HepG2 (cell line): ENCODE data around the gene LRIG3. TPM values are rescaled to one million over a fixed set of nuclear protein-coding genes. Genes with fewer than 3 reads are reported as not detected.

Experiments
- ATAD3A ChIP-seq: sonication (generic); formaldehyde crosslinking; IDR thresholded peaks from 2 replicates; pipeline ENCODE4 v1.4.0; 2020; ENCODE audit warnings: missing genetic modification reagents
- CEBPG ChIP-seq: IDR thresholded peaks from 2 replicates; pipeline ENCODE4 v1.6.1; 2016
- DNMT1 ChIP-seq: sonication (generic); formaldehyde crosslinking; IDR thresholded peaks from 2 replicates; pipeline ENCODE4 v1.5.1; 2020; ENCODE audit warnings: mild to moderate bottlenecking, missing genetic modification reagents
- KLF9 ChIP-seq: IDR thresholded peaks from 2 replicates; pipeline ENCODE4 v1.6.1; 2016; ENCODE audit warnings: low read depth
- KMT2A ChIP-seq: sonication (generic); formaldehyde crosslinking; IDR thresholded peaks from 2 replicates; pipeline ENCODE4 v1.4.0; 2020; ENCODE audit warnings: missing genetic modification reagents
- MEIS1 ChIP-seq: sonication (generic); formaldehyde crosslinking; IDR thresholded peaks from 2 replicates; pipeline ENCODE4 v1.9.0; 2021; ENCODE audit warnings: mild to moderate bottlenecking, missing genetic modification reagents, moderate library complexity, borderline replicate concordance
- NCOA2 ChIP-seq: sonication (generic); formaldehyde crosslinking; IDR thresholded peaks from 2 replicates; pipeline ENCODE4 v1.8.0; 2022; ENCODE audit warnings: inconsistent platforms
- RFXANK ChIP-seq: IDR thresholded peaks from 2 replicates; pipeline ENCODE4 v1.6.1; 2016
- ZFP36 ChIP-seq: fragments of 150-350 bp; IDR thresholded peaks from 2 replicates; pipeline ENCODE4 v1.6.1; 2018; ENCODE audit warnings: borderline replicate concordance, low read length, low read depth; ENCODE audit not compliant: partially characterized antibody
- ZNF20 ChIP-seq: sonication (generic); formaldehyde crosslinking; IDR thresholded peaks from 2 replicates; pipeline ENCODE4 v1.4.0; 2020; ENCODE audit warnings: mild to moderate bottlenecking, moderate library complexity, missing genetic modification reagents
- ZNF446 ChIP-seq: sonication (generic); formaldehyde crosslinking; IDR thresholded peaks from 2 replicates; pipeline ENCODE4 v1.5.0; 2020; ENCODE audit warnings: mild to moderate bottlenecking, missing genetic modification reagents
- ZNF746 ChIP-seq: sonication (generic); formaldehyde crosslinking; IDR thresholded peaks from 2 replicates; pipeline ENCODE4 v1.8.0; 2022; ENCODE audit warnings: mild to moderate bottlenecking, missing genetic modification reagents
- ZNF768 ChIP-seq: sonication (generic); formaldehyde crosslinking; IDR thresholded peaks from 2 replicates; pipeline ENCODE4 v1.4.0; 2020; ENCODE audit warnings: missing genetic modification reagents
- polyA plus RNA-seq, 8 experiments: library from polyadenylated mRNA; depleted of rRNA in 3 of 8; stranded (reverse) in 7 of 8; unstranded in 1 of 8; fragments of >200 nt; fragmentation: Illumina TruSeq in 4 of 8; extraction: Trizol in 4 of 8; gene quantifications; 2 replicates each; pipeline versions ENCODE4 v1.2.1 to v1.2.3, GENCODE V29; 2011 to 2016; ENCODE audit warnings: low read depth in 4 of 8, missing spikeins in 1 of 8, mixed read lengths in 1 of 8; ENCODE audit not compliant: insufficient read depth in 1 of 8
- total RNA-seq, 5 experiments: library from RNA; depleted of rRNA; stranded (reverse); fragments of >200 nt; fragmentation: Illumina TruSeq; extraction: Trizol; gene quantifications; 2 replicates each; pipeline ENCODE4 v1.2.3, GENCODE V29; 2016; ENCODE audit warnings: low read depth in 1 of 5
- TF ChIP-seq, protein P1 (sequence below), 2 experiments: fragments of 450-650 bp in 1 of 2; sonication (generic) in 1 of 2; formaldehyde crosslinking in 1 of 2; IDR thresholded peaks; 2 replicates each; pipeline versions ENCODE4 v1.6.1 to v1.8.0; 2016 to 2022; ENCODE audit warnings: antibody characterized with exemption in 1 of 2, mild to moderate bottlenecking in 1 of 2, missing genetic modification reagents in 1 of 2
- TF ChIP-seq, protein P2 (sequence below): fragments of 450-650 bp; IDR thresholded peaks from 2 replicates; pipeline ENCODE4 v1.6.1; 2017; ENCODE audit warnings: mild to moderate bottlenecking
- TF ChIP-seq, protein P3 (sequence below): sonication (generic); formaldehyde crosslinking; IDR thresholded peaks from 2 replicates; pipeline ENCODE4 v1.9.0; 2022; ENCODE audit warnings: missing genetic modification reagents, mild to moderate bottlenecking, borderline replicate concordance

LRIG3 gene
- total and polyA plus RNA-seq, 2 of the 13 experiments (the other 11 are each of a cell fraction or from before 2014, with no cell fraction given): 7.7 to 17.4 TPM

GRCh38 chr12:58920961-58921861 is 907 bp upstream of the LRIG3 start (continued):
- TF ChIP-seq, protein P1, sequence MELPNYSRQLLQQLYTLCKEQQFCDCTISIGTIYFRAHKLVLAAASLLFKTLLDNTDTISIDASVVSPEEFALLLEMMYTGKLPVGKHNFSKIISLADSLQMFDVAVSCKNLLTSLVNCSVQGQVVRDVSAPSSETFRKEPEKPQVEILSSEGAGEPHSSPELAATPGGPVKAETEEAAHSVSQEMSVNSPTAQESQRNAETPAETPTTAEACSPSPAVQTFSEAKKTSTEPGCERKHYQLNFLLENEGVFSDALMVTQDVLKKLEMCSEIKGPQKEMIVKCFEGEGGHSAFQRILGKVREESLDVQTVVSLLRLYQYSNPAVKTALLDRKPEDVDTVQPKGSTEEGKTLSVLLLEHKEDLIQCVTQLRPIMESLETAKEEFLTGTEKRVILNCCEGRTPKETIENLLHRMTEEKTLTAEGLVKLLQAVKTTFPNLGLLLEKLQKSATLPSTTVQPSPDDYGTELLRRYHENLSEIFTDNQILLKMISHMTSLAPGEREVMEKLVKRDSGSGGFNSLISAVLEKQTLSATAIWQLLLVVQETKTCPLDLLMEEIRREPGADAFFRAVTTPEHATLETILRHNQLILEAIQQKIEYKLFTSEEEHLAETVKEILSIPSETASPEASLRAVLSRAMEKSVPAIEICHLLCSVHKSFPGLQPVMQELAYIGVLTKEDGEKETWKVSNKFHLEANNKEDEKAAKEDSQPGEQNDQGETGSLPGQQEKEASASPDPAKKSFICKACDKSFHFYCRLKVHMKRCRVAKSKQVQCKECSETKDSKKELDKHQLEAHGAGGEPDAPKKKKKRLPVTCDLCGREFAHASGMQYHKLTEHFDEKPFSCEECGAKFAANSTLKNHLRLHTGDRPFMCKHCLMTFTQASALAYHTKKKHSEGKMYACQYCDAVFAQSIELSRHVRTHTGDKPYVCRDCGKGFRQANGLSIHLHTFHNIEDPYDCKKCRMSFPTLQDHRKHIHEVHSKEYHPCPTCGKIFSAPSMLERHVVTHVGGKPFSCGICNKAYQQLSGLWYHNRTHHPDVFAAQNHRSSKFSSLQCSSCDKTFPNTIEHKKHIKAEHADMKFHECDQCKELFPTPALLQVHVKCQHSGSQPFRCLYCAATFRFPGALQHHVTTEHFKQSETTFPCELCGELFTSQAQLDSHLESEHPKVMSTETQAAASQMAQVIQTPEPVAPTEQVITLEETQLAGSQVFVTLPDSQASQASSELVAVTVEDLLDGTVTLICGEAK (IDR thresholded peaks at IDR 0.05): no peak
- TF ChIP-seq, protein P1 (CRISPR knock-in tag; IDR thresholded peaks at IDR 0.05): no peak
- TF ChIP-seq, protein P2, sequence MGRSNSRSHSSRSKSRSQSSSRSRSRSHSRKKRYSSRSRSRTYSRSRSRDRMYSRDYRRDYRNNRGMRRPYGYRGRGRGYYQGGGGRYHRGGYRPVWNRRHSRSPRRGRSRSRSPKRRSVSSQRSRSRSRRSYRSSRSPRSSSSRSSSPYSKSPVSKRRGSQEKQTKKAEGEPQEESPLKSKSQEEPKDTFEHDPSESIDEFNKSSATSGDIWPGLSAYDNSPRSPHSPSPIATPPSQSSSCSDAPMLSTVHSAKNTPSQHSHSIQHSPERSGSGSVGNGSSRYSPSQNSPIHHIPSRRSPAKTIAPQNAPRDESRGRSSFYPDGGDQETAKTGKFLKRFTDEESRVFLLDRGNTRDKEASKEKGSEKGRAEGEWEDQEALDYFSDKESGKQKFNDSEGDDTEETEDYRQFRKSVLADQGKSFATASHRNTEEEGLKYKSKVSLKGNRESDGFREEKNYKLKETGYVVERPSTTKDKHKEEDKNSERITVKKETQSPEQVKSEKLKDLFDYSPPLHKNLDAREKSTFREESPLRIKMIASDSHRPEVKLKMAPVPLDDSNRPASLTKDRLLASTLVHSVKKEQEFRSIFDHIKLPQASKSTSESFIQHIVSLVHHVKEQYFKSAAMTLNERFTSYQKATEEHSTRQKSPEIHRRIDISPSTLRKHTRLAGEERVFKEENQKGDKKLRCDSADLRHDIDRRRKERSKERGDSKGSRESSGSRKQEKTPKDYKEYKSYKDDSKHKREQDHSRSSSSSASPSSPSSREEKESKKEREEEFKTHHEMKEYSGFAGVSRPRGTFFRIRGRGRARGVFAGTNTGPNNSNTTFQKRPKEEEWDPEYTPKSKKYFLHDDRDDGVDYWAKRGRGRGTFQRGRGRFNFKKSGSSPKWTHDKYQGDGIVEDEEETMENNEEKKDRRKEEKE: no peak
- peak; percentile 84 for TF ChIP-seq CEBPG (CRISPR knock-in tag)
- TF ChIP-seq ZNF746: no peak
- TF ChIP-seq KLF9 (CRISPR knock-in tag): no peak
- no peak for TF ChIP-seq ATAD3A (CRISPR knock-in tag)
- TF ChIP-seq NCOA2: peak; percentile 45; the same call in 1 of the 2 replicates
- TF ChIP-seq ZNF768 (CRISPR knock-in tag): no peak
- TF ChIP-seq RFXANK: no peak
- TF ChIP-seq DNMT1 (CRISPR knock-in tag): no peak
- no peak for TF ChIP-seq KMT2A
- TF ChIP-seq ZFP36: no peak
- no peak for TF ChIP-seq ZNF446 (CRISPR knock-in tag)
- TF ChIP-seq, protein P3, sequence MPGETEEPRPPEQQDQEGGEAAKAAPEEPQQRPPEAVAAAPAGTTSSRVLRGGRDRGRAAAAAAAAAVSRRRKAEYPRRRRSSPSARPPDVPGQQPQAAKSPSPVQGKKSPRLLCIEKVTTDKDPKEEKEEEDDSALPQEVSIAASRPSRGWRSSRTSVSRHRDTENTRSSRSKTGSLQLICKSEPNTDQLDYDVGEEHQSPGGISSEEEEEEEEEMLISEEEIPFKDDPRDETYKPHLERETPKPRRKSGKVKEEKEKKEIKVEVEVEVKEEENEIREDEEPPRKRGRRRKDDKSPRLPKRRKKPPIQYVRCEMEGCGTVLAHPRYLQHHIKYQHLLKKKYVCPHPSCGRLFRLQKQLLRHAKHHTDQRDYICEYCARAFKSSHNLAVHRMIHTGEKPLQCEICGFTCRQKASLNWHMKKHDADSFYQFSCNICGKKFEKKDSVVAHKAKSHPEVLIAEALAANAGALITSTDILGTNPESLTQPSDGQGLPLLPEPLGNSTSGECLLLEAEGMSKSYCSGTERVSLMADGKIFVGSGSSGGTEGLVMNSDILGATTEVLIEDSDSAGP (CRISPR knock-in tag): no peak
- no peak for TF ChIP-seq ZNF20 (CRISPR knock-in tag)
- TF ChIP-seq MEIS1 (CRISPR knock-in tag): no peak
